Endodermal cell (in vitro differentiated cells): ENCODE results near the gene PNCK. TPM values are rescaled to one million over a fixed set of nuclear protein-coding genes. Genes with fewer than 3 reads are reported as not detected.
"Not testable (repeated sequence)": the region's sequence is repeated elsewhere in the genome, so short reads cannot be mapped to it uniquely, and the experiment has no call there.

Source experiments
- DNase-seq: peaks from one replicate; pipeline ENCODE4 v3.0.0-alpha.2; 2017
- H3K27ac ChIP-seq: 2 replicates; pipeline ENCODE4 v1.5.1; 2013; ENCODE audit warnings: mild to moderate bottlenecking, low read depth, low read length, moderate library complexity
- H3K27me3 ChIP-seq: 2 replicates; pipeline ENCODE4 v1.6.1; 2013; ENCODE audit warnings: mild to moderate bottlenecking, low read length, moderate library complexity; ENCODE audit not compliant: insufficient read depth, control insufficient read depth, poor library complexity, severe bottlenecking
- H3K36me3 ChIP-seq: 2 replicates; pipeline ENCODE4 v1.7.0; 2013; ENCODE audit warnings: mild to moderate bottlenecking, low read length, moderate library complexity; ENCODE audit not compliant: control insufficient read depth, insufficient read depth
- H3K4me1 ChIP-seq: one replicate; pipeline ENCODE4 v1.7.0; 2013; ENCODE audit warnings: low read length; ENCODE audit not compliant: control insufficient read depth, insufficient read depth
- H3K4me3 ChIP-seq: 2 replicates; pipeline ENCODE4 v1.5.1; 2013; ENCODE audit warnings: mild to moderate bottlenecking, low read length, moderate library complexity
- H3K9ac ChIP-seq: 2 replicates; pipeline ENCODE4 v1.6.1; 2013; ENCODE audit warnings: mild to moderate bottlenecking, low read length, moderate library complexity; ENCODE audit not compliant: poor library complexity, severe bottlenecking; ENCODE audit errors: extremely low read depth
- H3K9me3 ChIP-seq: 2 replicates; pipeline ENCODE4 v1.6.1; 2013; ENCODE audit warnings: mild to moderate bottlenecking, low read length, moderate library complexity; ENCODE audit not compliant: control insufficient read depth
- H3K27ac Mint-ChIP-seq: 2 replicates; pipeline ENCODE4 v1.8.0; 2020; ENCODE audit warnings: mixed read lengths
- H3K27me3 Mint-ChIP-seq: 2 replicates; pipeline ENCODE4 v1.8.0; 2021; ENCODE audit warnings: mild to moderate bottlenecking, mixed read lengths; ENCODE audit not compliant: insufficient read depth
- H3K36me3 Mint-ChIP-seq: 2 replicates; pipeline ENCODE4 v1.8.0; 2020; ENCODE audit warnings: low read depth, mixed read lengths
- H3K4me1 Mint-ChIP-seq: 2 replicates; pipeline ENCODE4 v1.8.0; 2020; ENCODE audit warnings: mixed read lengths
- H3K4me3 Mint-ChIP-seq: 2 replicates; pipeline ENCODE4 v1.8.0; 2020; ENCODE audit warnings: mild to moderate bottlenecking, moderate library complexity, mixed read lengths
- H3K9me3 Mint-ChIP-seq: 2 replicates; pipeline ENCODE4 v1.8.0; 2020; ENCODE audit warnings: mild to moderate bottlenecking, mixed read lengths
- CTCF ChIP-seq: fragments of 200-600 bp; sonication (generic); conservative IDR thresholded peaks from 2 replicates; pipeline ENCODE4 v1.5.0; 2021; ENCODE audit warnings: antibody characterized with exemption, mild to moderate bottlenecking
- WGBS, 2 experiments: methylation state at CpG; one replicate each; pipeline versions ENCODE4 v1.1.5 to v1.1.7; 2013; ENCODE audit warnings: missing lambda C conversion rate in 2 of 2, mixed read lengths in 1 of 2; ENCODE audit not compliant: insufficient coverage in 1 of 2, insufficient read length in 1 of 2; 5-methylcytosine and 5-hydroxymethylcytosine counted together
- total RNA-seq, 2 donors: library from RNA; stranded (reverse); fragmentation: NEBNext Ultra II Directional in 1 of 2; extraction: Animal tissue kit (Norgen Biotek cat#: 25700) in 1 of 2; gene quantifications; 2 replicates in 1 of 2; 3 replicates in 1 of 2; pipeline ENCODE4 v1.2.1, GENCODE V29; 2021

Gene PNCK
- total RNA-seq, 2 donors from 2014 or later = 2.8 to 12.9 TPM

- DNase-seq = peak; percentile 67
- Histone ChIP-seq H3K4me3 (no peak overlapping the region), H3K27ac (peak overlapping the region; percentile 96), H3K36me3 (no peaks in the 10 kb centered on the region), H3K4me1 (no peaks in the 10 kb centered on the region), H3K9ac (no peak overlapping the region), H3K27me3 (no peaks in the 10 kb centered on the region), H3K9me3 (no peaks in the 10 kb centered on the region)
- H3K4me3 Mint-ChIP-seq = no peak overlapping the region
- peaks cover 9% of the 10 kb centered on the region for H3K4me1 Mint-ChIP-seq
- 28 to 34% methylated on average over 4 to 11 of the region's 21 CpGs for WGBS, 2 experiments
- TF ChIP-seq CTCF = no peak
- peaks cover 59% of the 10 kb centered on the region for H3K9me3 Mint-ChIP-seq
- H3K27me3 Mint-ChIP-seq = peaks cover 2% of the 10 kb centered on the region
- peaks cover 4% of the 10 kb centered on the region for H3K36me3 Mint-ChIP-seq
- H3K27ac Mint-ChIP-seq = no peak overlapping the region
These were observed 11.0 kb upstream of the PNCK start for GRCh38 chrX:153684467-153685155.

GRCh38 chrX:153683486-153683885 lies 9.9 kb upstream of the PNCK start:
- not testable (repeated sequence) for H3K9ac ChIP-seq, H3K36me3 Mint-ChIP-seq, H3K4me3 Mint-ChIP-seq, H3K27ac Mint-ChIP-seq, H3K4me1 Mint-ChIP-seq, H3K9me3 ChIP-seq, H3K4me1 ChIP-seq, H3K36me3 ChIP-seq, H3K27me3 Mint-ChIP-seq, H3K27me3 ChIP-seq
- peak; percentile 30 for DNase-seq
- 96 to 100% methylated on average over 1 to 8 of the region's 8 CpGs for WGBS, 2 experiments
- H3K9me3 Mint-ChIP-seq = peaks cover 64% of the 10 kb centered on the region
- Histone ChIP-seq H3K27ac (peak overlapping the region; percentile 96), H3K4me3 (peak overlapping the region; percentile 40)

GRCh38 chrX:153681175-153681574 lies 7.6 kb upstream of the PNCK start:
- Mint-ChIP-seq H3K27ac (no peak overlapping the region), H3K27me3 (peaks cover 5% of the 10 kb centered on the region), H3K36me3 (peaks cover 4% of the 10 kb centered on the region), H3K9me3 (peaks cover 65% of the 10 kb centered on the region), H3K4me1 (peaks cover 3% of the 10 kb centered on the region), H3K4me3 (no peak overlapping the region)
- Histone ChIP-seq H3K9me3 (no peaks in the 10 kb centered on the region), H3K4me3 (no peak overlapping the region), H3K27ac (no peak overlapping the region), H3K36me3 (no peaks in the 10 kb centered on the region), H3K4me1 (no peaks in the 10 kb centered on the region), H3K9ac (no peak overlapping the region), H3K27me3 (no peaks in the 10 kb centered on the region)
- 88% methylated on average over 11 of the region's 12 CpGs; no CpG with 5 or more reads in 1 of the 2 experiments for WGBS, 2 experiments
- TF ChIP-seq CTCF = no peak
- DNase-seq = peak; percentile 41
